Ishikawa (cell line): ENCODE results near the gene TNFAIP3.

Source experiments
- EGR1 ChIP-seq: IDR thresholded peaks from 2 replicates; pipeline ENCODE4 v1.6.1; 2012
- EP300 ChIP-seq: IDR thresholded peaks from 2 replicates; pipeline ENCODE4 v1.6.1; 2012; ENCODE audit warnings: borderline replicate concordance
- RAD21 ChIP-seq: IDR thresholded peaks from 2 replicates; pipeline ENCODE4 v1.6.1; 2012; ENCODE audit warnings: low read depth
- TAF1 ChIP-seq: IDR thresholded peaks from 2 replicates; pipeline ENCODE4 v1.6.1; 2012; ENCODE audit warnings: low read depth, mild to moderate bottlenecking
- TEAD4 ChIP-seq: IDR thresholded peaks from 2 replicates; pipeline ENCODE4 v1.6.1; 2012
- YY1 ChIP-seq: IDR thresholded peaks from 2 replicates; pipeline ENCODE4 v1.6.1; 2012; ENCODE audit warnings: low read depth
- TF ChIP-seq, protein P1 (sequence below): IDR thresholded peaks from 2 replicates; pipeline ENCODE4 v1.6.1; 2012; ENCODE audit warnings: low read depth, mild to moderate bottlenecking
- TF ChIP-seq, protein P2 (sequence below): IDR thresholded peaks from 2 replicates; pipeline ENCODE4 v1.6.1; 2012

DNA sequence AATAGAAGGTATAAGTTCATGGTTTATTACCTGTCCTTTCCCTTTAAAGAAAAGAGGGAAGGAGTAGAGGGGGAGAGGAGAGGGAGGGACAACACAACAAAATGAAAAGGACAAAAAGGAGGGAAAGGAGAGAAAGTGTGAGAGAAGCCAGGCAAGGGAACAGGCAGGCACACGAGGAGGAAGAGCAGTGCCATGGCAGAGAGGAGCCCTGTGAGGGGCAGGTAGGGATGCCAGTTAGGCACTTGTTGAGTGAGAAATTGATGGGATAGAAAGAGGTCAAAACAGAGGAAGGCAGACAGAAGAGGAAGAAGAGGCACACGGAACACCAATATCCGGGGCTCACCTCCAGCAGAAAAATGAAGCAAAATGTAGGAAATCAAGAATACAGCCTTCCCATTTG lies 42.5 kb downstream of the TNFAIP3 start:
- TF ChIP-seq TAF1 = no peak
- TF ChIP-seq EGR1 = no peak
- no peak for TF ChIP-seq EP300
- TF ChIP-seq TEAD4 = no peak
- TF ChIP-seq, protein P1, sequence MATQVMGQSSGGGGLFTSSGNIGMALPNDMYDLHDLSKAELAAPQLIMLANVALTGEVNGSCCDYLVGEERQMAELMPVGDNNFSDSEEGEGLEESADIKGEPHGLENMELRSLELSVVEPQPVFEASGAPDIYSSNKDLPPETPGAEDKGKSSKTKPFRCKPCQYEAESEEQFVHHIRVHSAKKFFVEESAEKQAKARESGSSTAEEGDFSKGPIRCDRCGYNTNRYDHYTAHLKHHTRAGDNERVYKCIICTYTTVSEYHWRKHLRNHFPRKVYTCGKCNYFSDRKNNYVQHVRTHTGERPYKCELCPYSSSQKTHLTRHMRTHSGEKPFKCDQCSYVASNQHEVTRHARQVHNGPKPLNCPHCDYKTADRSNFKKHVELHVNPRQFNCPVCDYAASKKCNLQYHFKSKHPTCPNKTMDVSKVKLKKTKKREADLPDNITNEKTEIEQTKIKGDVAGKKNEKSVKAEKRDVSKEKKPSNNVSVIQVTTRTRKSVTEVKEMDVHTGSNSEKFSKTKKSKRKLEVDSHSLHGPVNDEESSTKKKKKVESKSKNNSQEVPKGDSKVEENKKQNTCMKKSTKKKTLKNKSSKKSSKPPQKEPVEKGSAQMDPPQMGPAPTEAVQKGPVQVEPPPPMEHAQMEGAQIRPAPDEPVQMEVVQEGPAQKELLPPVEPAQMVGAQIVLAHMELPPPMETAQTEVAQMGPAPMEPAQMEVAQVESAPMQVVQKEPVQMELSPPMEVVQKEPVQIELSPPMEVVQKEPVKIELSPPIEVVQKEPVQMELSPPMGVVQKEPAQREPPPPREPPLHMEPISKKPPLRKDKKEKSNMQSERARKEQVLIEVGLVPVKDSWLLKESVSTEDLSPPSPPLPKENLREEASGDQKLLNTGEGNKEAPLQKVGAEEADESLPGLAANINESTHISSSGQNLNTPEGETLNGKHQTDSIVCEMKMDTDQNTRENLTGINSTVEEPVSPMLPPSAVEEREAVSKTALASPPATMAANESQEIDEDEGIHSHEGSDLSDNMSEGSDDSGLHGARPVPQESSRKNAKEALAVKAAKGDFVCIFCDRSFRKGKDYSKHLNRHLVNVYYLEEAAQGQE = no peak
- TF ChIP-seq, protein P2, sequence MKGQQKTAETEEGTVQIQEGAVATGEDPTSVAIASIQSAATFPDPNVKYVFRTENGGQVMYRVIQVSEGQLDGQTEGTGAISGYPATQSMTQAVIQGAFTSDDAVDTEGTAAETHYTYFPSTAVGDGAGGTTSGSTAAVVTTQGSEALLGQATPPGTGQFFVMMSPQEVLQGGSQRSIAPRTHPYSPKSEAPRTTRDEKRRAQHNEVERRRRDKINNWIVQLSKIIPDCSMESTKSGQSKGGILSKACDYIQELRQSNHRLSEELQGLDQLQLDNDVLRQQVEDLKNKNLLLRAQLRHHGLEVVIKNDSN = no peak
- TF ChIP-seq YY1 = no peak
- no peak for TF ChIP-seq RAD21
